Tibial artery (tissue), 4 donors: ENCODE measurements around the gene LRRC15.

Source experiments
- DNase-seq, 2 donors: peaks; one replicate each; pipeline ENCODE4 v3.0.0-alpha.2; 2019
- H3K27ac ChIP-seq, 2 donors: fragments of 200-600 bp; sonication (generic) in 1 of 2; 1 replicate in 1 of 2; 2 replicates in 1 of 2; pipeline ENCODE4 v1.5.1; 2018 to 2019; ENCODE audit warnings: mild to moderate bottlenecking in 1 of 2
- H3K27me3 ChIP-seq, 2 donors: fragments of 200-600 bp; sonication (generic) in 1 of 2; one replicate each; pipeline versions ENCODE4 v1.5.1 to v1.6.0; 2016 to 2019
- H3K36me3 ChIP-seq, 3 donors: fragments of 200-600 bp; sonication (generic) in 2 of 3; one replicate each; pipeline ENCODE4 v1.5.1; 2016 to 2019; ENCODE audit warnings: mild to moderate bottlenecking in 2 of 3
- H3K4me1 ChIP-seq, 4 donors: fragments of 200-600 bp; sonication (generic) in 2 of 4; 1 replicate in 3 of 4; 2 replicates in 1 of 4; pipeline ENCODE4 v1.5.1; 2016 to 2019
- H3K4me3 ChIP-seq, 2 donors: fragments of 200-600 bp; sonication (generic) in 1 of 2; 1 replicate in 1 of 2; 2 replicates in 1 of 2; pipeline ENCODE4 v1.5.1; 2018 to 2019; ENCODE audit warnings: mild to moderate bottlenecking in 2 of 2
- H3K9me3 ChIP-seq, 3 donors: fragments of 200-600 bp; sonication (generic) in 1 of 3; one replicate each; pipeline ENCODE4 v1.5.1; 2016 to 2019
- intact Hi-C: fragments of 100-400 bp; cut with DNase I; formaldehyde crosslinking; loops from one replicate; pipeline ENCODE4 v1.15.0; 2023; ENCODE audit warnings: low total_unique reads
- TF ChIP-seq, protein P1 (sequence below), 2 experiments: fragments of 200-600 bp in 1 of 2; fragments of 450-650 bp in 1 of 2; IDR thresholded peaks; one replicate each; pipeline ENCODE4 v1.5.1; 2017 to 2019; ENCODE audit warnings: antibody characterized with exemption in 2 of 2, mild to moderate bottlenecking in 1 of 2, moderate library complexity in 1 of 2

The LRRC15 gene

DNA sequence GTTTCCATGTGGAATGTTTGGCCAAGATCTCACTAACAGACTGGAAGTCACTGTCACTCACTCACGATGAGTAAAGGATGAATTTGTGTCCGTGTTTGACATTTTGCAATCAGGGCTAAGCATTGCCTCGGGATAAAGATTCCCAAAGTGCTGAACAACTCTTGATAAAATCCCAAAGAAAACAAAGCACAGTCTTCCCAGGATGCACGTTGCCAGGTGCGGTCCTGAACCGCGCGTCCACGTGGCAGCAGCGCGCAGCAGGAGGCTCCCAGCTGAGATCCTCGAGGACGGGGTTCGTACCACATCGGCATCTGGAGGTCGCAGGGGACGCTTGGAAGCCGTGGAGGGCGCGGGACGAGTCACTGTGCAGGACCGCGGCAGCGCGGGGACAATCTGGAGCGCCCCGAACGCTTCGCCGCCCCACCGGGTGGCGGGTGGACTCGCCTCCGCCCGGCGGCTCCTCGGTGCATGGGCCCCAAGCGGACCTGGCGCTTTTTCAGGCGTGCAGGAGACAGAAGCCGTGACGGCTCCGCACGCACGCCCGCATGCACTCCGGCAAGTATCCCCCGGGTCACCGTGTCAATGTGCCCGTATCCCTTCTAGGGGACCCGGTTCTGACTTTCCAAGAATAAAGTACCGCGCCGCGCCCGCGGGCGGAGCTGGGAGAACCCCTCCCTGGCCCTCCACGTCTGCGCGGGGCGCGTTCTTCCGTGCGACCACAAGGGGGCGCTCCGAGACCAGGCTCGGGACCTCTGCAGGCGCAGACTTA, 36.1 kb downstream of the LRRC15 start:
- Histone ChIP-seq H3K27ac (no peak overlapping the region), H3K4me1 (peaks cover 0 to 5% (median 5%) of the 10 kb centered on the region in 4 donors), H3K27me3 (peaks cover 0 to 59% of the 10 kb centered on the region in 2 donors), H3K36me3 (no peaks in the 10 kb centered on the region), H3K4me3 (peak overlapping the region; percentile 31 to 48), H3K9me3 (no peaks in the 10 kb centered on the region)
- intact Hi-C loops: loop anchor here (10.0 kb wide), 2 partner anchors 71 to 271 kb away; no protein-coding TSS in a partner anchor
- TF ChIP-seq, protein P1, sequence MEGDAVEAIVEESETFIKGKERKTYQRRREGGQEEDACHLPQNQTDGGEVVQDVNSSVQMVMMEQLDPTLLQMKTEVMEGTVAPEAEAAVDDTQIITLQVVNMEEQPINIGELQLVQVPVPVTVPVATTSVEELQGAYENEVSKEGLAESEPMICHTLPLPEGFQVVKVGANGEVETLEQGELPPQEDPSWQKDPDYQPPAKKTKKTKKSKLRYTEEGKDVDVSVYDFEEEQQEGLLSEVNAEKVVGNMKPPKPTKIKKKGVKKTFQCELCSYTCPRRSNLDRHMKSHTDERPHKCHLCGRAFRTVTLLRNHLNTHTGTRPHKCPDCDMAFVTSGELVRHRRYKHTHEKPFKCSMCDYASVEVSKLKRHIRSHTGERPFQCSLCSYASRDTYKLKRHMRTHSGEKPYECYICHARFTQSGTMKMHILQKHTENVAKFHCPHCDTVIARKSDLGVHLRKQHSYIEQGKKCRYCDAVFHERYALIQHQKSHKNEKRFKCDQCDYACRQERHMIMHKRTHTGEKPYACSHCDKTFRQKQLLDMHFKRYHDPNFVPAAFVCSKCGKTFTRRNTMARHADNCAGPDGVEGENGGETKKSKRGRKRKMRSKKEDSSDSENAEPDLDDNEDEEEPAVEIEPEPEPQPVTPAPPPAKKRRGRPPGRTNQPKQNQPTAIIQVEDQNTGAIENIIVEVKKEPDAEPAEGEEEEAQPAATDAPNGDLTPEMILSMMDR (IDR thresholded peaks at IDR 0.05): peak; percentile 97 to 98
- DNase-seq: peak; percentile 82 to 89

GRCh38 chr3:194332858-194333211, 36.7 kb downstream of the LRRC15 start:
- no peak for DNase-seq
- Histone ChIP-seq H3K4me3 (no peak overlapping the region), H3K4me1 (peaks cover 0 to 5% (median 5%) of the 10 kb centered on the region in 4 donors), H3K36me3 (no peaks in the 10 kb centered on the region), H3K27me3 (peaks cover 0 to 60% of the 10 kb centered on the region in 2 donors), H3K9me3 (no peaks in the 10 kb centered on the region), H3K27ac (no peak overlapping the region)
- intact Hi-C loops: loop anchor here (10.0 kb wide), 2 partner anchors 72 to 272 kb away; no protein-coding TSS in a partner anchor
- TF ChIP-seq, protein P1 (IDR thresholded peaks at IDR 0.05): no peak

- peaks cover 0 to 5% (median 5%) of the 10 kb centered on the region in 4 donors for H3K4me1 ChIP-seq
- peaks cover 0 to 56% of the 10 kb centered on the region in 2 donors for H3K27me3 ChIP-seq
- H3K36me3 ChIP-seq: no peaks in the 10 kb centered on the region
- no peak overlapping the region for H3K4me3 ChIP-seq
- TF ChIP-seq, protein P1 (IDR thresholded peaks at IDR 0.05): no peak
- no peak overlapping the region for H3K27ac ChIP-seq
- DNase-seq: no peak
- intact Hi-C loops: loop anchor here (10.0 kb wide), 2 partner anchors 74 to 274 kb away; no protein-coding TSS in a partner anchor
- no peaks in the 10 kb centered on the region for H3K9me3 ChIP-seq
Measured at GRCh38 chr3:194330579-194330978, 39.0 kb downstream of the LRRC15 start.

- no peaks in the 10 kb centered on the region for H3K36me3 ChIP-seq
- H3K4me3 ChIP-seq: no peak overlapping the region
- H3K27ac ChIP-seq: no peak overlapping the region
- peaks cover 0 to 55% of the 10 kb centered on the region in 2 donors for H3K27me3 ChIP-seq
- no peak for DNase-seq
- intact Hi-C loops: loop anchor here (10.0 kb wide), 2 partner anchors 75 to 275 kb away; no protein-coding TSS in a partner anchor
- no peaks in the 10 kb centered on the region for H3K9me3 ChIP-seq
- H3K4me1 ChIP-seq: peaks cover 0 to 5% (median 5%) of the 10 kb centered on the region in 4 donors
- TF ChIP-seq, protein P1 (IDR thresholded peaks at IDR 0.05): no peak
Measured at GRCh38 chr3:194330160-194330559, 39.4 kb downstream of the LRRC15 start.

- peaks cover 0 to 58% of the 10 kb centered on the region in 2 donors for H3K27me3 ChIP-seq
- no peak overlapping the region for H3K27ac ChIP-seq
- no peak for DNase-seq
- H3K4me1 ChIP-seq: peaks cover 0 to 5% (median 5%) of the 10 kb centered on the region in 4 donors
- TF ChIP-seq, protein P1 (IDR thresholded peaks at IDR 0.05): no peak
- H3K4me3 ChIP-seq: no peak overlapping the region
- intact Hi-C loops: no loop called here
- H3K9me3 ChIP-seq: no peaks in the 10 kb centered on the region
- H3K36me3 ChIP-seq: no peaks in the 10 kb centered on the region
Measured at GRCh38 chr3:194329583-194329965, 40.0 kb downstream of the LRRC15 start.
